ENCODE measurements around the gene DLG2.
"Not testable (repeated sequence)": the region's sequence is repeated elsewhere in the genome, so short reads cannot be mapped to it uniquely, and the experiment has no call there.

Gene DLG2

DNA sequence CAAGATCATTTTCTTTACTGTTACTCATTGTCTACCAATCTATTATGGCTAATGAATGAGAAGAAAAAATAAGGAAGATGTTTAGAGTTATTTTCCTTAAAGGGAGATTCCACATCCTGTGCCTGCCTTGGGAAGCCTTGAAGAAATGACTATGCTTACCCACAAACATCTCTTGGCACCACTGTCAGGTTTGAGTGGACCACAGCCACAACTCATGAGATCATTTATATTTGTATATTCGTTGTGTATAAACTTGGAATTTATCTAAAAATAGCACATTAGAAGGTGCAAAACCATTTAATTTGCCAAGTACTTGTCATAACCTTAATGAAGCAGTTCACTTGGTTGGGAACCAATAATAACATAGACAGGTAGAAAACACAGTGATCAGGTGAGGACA, 740.8 kb downstream of the DLG2 start:
- DNase-seq: no peak

DNA sequence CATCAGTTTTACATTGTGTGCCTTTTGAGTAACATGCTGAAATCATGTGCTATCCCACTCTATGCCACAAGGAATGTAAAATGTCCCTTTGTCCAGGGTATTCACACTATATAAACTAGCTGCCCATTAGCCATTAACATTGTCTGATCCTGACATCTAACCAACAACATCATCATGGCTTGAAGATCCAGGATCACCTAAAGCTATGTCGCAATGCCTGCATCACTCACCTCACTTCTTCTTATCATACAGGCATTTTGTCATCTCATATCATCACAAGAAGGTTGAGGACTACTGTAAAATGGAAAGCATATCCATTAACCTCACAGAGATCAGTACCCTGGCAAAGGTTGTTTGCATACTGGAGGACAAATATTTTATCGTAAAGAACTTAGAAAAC, 742.3 kb downstream of the DLG2 start:
- no peak for DNase-seq

DNA sequence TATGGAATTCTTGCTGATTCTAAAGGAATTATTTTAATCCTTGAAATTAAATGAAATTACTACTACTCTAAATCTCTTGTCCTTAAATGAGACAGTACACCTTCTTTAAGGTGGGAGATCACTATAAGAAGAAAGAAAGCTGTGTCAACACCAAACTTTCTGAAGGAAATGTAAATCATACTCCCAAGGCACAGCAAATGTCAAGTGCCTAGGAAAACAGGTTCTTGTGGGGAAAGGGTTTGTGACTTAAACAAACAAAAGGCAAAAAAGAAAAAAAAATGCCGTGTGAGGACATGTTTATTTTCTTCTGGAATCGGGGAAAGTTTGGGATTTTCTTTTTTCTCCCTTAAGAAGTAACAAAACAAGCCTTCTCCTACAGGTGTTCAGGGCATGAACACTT, 745.1 kb downstream of the DLG2 start:
- DNase-seq: no peak

DNA sequence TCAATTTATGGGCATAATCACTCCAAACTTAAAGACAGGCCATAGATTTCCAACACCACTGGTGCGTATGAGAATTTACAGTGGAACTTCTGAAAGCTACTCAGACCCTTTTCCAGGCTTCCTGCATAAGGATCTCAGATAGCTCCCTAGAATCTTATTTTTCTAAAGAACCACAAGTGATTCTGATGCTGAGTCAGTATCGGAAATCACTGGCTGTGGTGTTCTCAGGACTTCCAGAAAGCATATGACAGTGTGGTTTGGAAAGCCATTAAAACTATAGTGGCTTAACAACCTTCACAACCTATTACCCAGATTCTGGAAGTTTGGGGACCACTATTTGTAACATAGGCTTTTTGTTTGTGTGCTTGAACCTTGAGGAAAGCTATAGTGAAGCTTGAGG, 756.0 kb downstream of the DLG2 start:
- DNase-seq: no peak

DNA sequence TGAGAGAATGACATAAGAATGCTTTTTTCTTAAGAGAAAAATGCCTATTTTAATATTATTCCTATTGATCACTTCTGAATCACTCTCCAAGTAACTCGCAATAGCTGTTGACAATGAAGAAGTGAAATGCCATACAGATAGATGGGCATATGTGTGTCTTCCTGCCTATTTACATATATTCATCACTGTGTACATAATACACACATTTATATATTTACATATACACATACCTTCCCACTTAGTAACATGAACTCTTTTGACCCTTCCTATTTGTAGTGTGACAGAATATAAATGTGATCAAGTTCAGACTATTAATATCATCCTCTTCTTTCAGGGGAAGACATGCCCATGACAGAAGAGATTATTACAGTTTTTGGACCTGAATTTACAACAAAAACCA, 756.7 kb downstream of the DLG2 start:
- no peak for DNase-seq

DNA sequence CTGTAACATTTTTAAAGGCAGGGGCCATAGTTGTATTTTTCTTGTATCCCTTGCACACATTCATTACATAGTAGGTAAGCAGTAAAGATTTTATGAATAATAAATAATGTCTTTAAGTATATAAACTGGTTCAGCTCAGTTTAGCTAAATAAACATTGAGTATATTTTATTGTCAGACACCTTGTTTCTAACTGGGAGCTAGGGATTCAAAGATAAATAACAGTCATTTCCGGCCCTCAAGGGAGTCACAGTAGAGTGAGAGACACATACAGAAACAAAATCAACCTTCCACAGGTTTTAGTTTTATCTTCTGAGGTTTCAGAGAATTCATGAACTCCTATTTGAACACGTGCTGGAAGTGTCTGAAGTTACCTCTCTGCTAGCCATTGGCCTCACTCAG, 760.2 kb downstream of the DLG2 start:
- DNase-seq: no peak

DNA sequence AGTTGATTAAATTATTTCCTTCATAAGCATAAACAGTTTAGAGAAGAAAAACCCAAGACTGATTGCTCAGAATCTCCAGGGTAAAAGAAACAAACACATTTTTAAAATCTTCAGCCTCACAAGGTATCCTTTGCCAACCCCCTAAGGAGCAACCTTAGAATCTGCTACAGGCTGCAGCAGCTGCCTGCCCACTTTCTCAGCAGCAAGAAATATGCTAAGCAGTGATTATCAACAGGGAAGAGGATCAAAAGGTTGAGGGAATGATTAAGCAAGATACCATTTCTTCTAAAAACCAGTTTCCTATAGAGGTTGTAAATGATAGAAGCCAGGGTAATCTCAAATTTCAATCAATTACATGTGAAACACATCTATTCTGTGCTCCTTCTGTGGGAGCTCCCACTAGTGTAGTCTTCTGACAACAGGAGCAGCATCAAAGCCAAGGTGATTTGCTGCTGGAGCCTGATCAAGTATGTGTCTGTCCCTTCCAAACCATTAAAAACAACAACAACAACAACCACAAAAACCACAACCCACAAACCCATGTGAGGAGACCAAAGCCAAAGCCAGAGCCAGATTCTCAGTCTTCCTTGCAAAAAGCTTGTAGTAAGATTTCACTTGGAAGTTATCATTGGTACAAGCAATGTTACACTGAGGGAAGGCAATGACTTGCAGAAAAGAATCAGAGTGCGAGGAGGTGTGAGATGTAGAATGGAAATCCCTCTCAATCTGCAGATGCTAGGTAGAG, 761.2 kb downstream of the DLG2 start:
- no peak for DNase-seq

DNA sequence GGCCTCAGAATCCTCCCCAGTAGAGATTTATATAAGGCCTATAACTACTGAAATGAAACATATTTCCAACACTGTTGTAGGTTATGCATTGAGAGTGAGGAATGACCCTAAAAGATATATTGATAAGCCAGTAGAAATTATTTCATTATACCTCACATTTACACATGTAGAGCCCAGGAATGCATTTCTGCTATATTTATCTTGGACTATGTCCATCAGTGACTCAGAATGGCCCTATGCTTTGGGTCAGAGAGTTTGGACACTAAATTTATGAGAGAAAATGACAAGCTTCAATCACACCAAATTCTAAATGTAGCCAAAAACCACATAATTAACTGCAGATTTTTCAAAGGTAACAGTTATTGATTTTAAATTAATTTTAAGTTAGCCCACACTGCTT, 761.9 kb downstream of the DLG2 start:
- DNase-seq: no peak

DNA sequence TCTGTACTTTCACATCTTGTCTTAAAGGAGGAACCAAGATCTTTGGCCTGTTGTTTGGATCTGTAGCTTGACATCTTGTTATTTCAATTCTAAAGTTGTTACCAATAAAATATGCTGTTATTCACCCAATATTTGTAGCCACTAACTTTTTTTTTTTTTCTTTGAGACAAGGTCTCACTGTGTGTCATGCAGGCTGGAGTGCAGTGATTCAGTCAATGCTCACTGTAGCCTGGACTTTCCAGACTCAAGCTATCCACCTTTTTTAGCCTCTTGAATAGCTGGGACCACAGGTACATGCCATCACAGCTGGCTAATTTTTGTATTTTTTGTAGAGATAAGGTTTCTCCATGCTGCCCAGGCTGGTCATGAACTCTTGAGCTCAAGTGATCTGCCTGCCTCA, 769.4 kb downstream of the DLG2 start:
- no peak for DNase-seq

DNA sequence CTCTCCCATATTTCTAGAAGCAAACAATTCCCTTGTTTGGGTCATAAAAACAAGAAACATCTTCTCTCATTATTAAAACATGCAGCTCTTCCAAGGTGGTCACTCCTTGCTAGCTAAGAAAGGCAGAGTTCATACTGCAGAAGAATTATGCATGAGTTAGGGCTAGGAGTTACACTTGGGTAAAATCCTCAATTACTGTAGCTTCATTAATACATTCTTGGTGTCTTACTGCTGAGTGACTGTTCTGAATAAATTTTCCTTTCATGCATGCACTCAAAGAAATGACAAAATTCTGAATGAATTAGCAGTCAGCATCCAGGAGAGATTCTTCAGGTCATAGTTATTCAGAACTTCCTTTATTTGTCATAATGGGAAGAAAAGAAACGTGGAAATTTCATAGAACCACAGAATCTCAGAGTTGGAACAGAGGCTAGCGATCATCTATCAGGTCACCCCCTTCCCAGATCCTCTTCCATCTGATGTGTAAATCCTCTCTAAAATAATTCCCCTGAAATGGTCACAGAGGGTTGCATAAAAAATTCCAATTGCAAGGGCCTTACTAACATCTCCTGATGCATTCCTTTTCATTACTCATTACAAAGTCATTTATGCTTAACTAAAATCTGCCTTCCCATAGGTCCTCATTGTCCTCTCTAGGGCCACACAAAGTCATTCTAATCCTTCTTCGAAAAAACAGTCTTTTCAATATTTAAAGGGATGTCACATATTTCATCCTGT, 771.5 kb downstream of the DLG2 start:
- DNase-seq: no peak

DNA sequence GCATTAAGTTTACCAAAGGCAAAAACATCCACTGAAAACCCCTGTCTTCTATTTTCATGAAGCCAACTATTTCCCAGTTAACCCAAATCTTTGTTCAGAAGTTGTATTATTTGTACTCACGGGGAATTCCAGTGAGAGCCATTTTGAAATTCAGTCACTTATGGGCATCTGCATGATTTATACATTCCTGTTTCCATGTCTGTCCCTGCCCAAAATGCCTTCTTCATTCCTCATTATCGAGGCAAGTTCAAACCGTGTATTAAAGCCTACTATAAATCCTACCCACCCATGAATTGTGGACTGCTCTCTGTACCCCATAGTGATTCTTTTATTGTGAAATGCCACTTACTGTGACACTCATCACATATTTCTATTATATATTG, 772.7 kb downstream of the DLG2 start:
- no peak for DNase-seq

DNA sequence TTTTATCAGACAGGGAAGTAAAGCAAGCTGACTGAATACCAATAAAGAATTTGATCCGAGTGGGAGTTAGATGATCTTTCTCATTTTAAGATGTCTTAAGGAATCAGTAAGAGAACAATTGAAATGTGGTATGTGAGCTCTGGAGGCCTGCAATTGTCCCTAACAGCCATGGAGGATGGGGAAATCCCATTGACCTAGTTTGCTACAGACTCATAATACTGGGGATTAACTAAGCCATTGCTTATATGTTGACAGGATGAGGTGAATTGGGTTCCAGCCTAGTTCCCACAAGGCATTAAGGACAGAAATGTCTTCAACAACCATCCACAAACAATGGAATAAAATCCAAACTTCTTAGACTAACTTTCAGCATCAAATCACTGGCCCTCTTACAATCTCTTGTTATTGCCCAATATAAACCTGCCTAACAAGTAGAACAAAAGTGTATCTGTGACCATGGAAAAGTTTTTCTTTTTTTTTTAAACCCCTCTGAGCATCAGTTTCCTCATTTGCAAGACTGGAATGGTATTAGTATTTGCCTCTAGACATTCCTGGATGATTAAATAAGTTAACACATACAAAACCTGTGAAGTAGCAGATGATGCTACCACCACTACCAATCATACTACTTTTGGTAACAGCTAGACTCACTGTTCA, 773.2 kb downstream of the DLG2 start:
- DNase-seq: no peak

DNA sequence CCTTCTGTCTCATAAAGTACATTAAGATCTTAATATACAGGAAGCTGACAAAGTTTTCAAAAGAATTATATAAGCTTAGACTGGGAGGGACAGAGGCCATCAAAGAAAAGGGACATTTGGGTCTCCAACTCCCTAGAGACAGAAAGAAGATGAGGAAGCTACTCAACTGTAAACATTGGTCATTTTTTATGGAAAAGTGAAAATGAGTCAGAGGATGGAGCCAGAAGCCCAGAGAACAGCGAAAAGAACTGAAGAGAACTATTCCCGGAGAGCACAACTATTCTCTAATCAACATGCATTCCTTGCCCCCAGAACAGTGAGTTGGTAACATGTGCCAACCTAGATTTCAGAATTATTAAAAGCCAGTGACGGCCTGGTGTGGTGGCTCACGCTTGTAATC, 779.3 kb downstream of the DLG2 start:
- no peak for DNase-seq

DNA sequence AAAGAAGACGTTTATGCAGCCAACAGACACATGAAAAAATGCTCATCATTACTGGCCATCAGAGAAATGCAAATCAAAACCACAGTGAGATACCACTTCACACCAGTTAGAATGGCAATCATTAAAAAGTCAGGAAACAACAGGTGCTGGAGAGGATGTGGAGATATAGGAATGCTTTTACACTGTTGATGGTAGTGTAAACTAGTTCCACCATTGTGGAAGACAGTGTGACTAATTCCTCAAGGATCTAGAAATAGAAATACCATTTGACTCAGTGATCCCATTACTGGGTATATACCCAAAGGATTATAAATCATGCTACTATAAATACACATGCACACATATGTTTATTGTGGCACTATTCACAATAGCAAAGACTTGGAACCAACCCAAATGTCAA, 786.9 kb downstream of the DLG2 start:
- not testable (repeated sequence) for DNase-seq

DNA sequence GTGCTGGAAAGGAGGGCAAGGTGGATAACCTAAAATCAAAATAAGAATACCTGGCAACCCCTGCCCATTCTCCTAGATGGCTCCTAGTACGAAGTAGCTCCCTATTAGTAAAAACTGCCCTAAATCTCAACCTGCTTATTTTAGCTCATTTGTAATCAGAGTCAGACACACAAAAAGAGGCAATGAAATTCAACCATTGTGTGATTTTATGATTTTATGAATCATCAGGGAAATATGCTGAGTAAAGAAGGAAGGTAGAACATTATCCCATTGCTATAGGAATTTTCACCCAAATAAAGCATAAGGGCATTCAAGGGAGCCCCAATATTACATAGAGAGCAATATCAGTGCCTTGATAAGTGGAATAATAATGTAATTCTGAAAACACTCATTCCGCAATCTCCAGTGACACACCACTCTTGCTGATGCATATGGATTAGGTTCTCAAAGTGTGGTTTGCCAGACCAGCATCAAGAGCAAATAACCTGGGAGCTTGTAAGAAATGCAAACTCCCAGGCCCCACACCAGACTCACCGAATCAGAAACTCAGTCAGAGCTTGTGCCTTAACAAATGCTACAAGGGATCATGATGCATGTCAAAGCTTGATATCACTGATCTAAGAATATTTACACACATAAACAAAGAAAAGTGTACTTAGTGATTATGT, 789.6 kb downstream of the DLG2 start:
- DNase-seq: no peak

DNA sequence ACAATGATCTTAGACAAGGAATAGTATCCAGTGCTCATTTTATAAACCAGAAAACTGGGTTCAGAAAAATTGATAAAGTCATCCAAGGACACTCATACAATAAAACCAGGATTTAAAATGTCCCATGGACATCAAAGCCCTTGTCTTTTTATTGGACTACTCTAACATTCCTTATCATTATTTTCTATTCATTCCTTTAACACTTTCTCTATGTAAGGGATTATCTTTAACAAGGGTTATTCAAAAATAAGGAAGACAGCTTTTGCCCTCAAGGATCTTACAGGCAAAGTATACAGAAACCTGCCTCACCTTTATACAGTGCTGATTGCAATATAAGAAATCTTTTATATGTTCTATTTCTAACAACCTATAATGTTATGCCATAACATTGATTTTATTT, 790.8 kb downstream of the DLG2 start:
- no peak for DNase-seq

DNA sequence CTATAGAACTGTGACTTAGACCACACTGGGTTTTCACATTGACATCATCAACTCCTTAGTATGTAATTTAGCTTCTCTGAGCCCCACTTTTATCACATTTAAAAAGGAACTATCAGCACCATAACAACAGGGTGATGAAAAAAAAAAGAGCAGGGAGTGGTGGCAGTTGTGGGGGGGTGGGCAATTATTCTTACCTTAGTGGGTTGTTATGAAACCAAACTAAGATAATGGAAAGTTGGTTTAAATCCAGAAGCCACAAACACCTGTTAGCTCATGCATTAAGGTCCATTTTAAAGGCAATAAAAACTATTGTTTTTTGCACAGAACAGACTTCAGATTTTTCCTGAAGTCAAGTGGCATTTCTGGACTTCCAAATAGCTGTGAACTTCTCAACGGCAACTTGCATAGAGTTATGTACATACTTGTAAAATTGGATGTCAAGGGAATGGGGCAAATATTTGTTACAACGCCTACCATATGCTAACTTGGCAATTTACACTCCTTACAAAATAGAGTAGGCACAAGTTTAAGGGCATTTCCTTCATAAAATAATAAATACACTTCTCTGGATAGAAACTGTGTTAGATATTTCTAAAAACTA, 793.6 kb downstream of the DLG2 start:
- DNase-seq: no peak

DNA sequence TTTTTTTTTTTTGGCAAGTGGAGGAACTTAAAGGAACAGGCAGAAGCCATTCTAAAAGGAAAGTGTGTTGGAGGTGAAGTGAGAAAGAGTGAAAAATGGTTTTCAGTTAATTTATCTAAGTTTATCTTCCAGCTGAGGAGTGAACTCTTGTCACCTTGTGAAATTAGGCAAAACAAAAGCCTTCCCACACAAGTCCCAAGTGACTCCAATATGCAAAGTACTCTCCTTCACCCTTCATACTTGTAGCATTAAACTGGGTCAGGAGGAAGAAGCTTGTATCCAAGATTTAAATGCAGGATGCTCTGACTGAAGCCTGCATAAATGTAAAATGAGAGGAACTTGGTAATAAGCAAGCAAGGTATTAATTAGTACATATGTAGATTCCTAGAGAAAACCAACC, 796.8 kb downstream of the DLG2 start:
- DNase-seq: no peak

DNA sequence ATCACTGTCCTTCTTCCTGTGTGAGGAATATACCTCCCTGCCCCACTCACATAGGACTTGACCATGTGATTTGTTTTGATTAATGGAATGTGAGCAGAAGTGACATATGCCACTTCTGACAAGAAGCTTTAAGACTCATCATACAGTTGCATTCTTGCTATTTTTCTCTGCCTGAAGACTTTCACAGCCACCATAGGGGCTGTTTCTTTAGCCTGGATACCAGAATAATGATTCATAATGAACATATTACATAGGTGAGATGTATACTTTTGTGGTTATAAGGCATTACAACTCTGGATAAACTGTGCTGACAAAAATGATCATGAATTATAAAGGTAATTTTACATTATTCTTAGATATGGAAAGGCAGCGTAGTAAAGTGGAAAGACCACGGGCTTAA, 798.0 kb downstream of the DLG2 start:
- no peak for DNase-seq

DNA sequence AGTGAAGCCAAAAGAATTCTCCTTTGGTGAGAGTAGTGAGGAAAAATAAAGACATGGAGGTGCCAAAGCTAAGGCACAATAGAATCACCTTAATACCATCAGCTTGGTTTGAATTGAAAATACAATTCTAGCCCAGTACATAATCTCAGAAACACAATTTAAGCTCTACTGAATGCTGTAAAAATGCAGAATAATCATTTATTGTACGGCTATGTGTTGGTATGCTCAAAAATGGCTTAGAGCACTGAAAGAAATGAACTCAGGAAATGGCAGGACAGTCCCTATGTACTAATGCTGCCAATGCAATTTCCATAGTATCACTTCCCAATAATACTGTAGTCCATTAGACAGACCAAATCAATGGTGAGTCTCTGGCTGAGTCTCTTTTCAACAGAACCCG, 798.5 kb downstream of the DLG2 start:
- no peak for DNase-seq

DNA sequence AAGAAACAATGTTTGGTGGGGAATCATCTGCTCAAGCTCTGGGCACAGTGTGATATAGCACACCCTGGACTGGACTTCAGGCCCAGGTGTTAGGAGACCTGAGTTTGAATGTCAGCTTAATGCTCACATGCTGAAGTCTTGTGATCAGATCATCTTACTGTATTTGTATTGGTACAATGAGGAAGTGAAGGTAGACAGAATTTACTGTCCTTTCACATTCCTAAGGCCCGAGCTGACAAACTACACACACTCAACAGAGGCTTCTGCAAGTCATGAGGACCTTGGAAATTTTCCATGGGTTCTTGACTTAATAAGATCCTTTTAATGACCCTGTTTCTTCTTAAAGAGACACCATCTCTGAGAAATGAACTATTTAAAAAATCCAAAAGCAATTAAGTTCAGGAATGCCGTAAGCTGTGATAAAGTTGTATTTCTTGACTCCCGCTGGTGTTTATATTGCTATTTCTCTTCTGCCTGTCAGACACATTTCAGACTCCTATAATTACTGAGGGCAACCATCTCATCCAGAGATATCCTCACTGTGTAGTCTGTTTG, 802.0 kb downstream of the DLG2 start:
- no peak for DNase-seq

DNA sequence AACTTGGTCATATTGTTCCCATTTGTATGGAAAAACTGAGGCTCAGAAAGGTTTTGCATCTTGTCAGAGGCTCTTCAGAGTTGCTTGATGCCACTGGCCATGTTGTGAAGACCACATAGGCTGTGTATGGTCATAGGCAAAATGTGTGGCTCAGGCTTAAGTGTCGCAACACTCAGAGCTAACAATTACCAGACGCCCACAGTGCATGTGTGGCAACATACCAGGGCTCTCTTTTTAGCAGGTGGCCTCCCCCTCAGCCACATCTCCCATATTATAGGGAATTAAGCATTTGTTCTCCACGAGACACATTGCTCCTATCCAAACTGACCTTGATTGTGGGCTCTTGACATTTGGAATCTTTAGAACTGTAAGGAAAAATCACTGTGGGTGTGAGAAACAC, 802.5 kb downstream of the DLG2 start:
- DNase-seq: no peak

DNA sequence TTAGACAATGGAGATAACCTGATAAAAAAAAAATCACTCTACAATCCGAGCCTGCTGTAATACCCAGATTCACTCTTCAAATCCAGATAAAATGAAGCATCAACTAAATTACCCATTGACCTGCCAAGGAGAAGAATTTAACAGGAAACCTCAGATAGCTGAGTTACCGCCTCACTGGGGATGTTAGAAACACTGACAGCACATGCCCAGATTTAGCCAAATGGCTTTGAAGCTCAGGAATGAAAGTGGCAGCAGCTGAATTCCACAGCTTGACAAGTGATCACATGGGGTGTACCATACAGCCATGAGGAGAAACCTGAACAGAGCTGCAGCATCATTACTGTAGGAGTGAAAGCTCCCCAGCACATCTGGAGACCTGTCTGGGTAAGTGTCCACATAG, 807.6 kb downstream of the DLG2 start:
- DNase-seq: no peak
